Sigmoid colon (tissue), 3 donors: ENCODE measurements around the gene SNX19.

Experiments used
- CTCF ChIP-seq, 4 experiments: fragments of 450-650 bp in 3 of 4; fragments of 200-600 bp in 1 of 4; IDR thresholded peaks; one replicate each; pipeline ENCODE4 v1.5.1; 2016 to 2019; ENCODE audit warnings: antibody characterized with exemption in 4 of 4, mild to moderate bottlenecking in 3 of 4, moderate library complexity in 2 of 4
- POLR2A ChIP-seq, 2 donors: fragments of 450-650 bp; IDR thresholded peaks; one replicate each; pipeline ENCODE4 v1.6.1; 2016; ENCODE audit warnings: antibody characterized with exemption in 2 of 2, mild to moderate bottlenecking in 2 of 2, moderate library complexity in 2 of 2

DNA sequence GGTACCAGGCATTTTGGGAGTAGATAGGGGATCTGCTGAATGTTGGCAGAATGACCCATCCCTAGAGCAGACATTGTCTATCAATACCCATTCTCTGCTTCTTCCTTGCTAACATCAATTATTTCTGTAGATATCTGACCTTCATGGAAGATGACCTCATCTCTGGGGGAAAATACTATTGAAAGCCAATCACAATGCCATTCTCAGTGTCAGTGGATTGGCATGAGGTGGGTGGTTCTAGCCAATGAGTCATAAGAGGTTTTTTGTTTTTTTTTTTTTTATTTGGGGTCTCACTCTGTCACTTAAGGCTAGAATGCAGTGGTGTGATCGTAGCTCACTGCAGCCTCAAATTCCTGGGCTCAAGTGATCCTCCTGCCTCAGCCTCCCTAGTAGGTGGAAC, 42.5 kb downstream of the SNX19 start:
- TF ChIP-seq CTCF (IDR thresholded peaks at IDR 0.05) (no peak), POLR2A (IDR thresholded peaks at IDR 0.05) (no peak)
